ENCODE results near the gene HES3.

DNA sequence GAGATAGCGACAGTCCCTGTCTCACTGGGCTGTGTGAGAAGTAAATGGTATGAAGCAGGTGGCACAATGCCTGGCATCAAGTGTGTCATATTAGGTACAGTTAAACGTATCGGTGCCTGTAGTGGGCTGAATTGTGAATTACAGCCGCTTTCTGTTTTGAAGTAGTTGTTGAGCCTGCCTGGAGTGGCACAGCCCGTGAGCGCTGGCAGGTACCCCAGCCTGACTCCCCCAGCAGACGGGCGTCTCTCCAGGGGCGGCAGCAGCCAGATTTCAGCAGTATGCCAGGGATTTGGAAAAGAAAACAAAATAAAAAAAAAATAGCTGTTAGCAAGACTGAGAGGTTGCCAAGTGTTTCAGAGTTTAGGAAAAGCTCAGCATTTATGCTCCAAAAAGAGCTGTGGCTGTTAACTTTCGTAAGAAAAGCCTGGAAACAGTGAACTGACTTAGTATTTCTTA, 43.5 kb downstream of the HES3 start:
- TF ChIP-seq, protein P1, sequence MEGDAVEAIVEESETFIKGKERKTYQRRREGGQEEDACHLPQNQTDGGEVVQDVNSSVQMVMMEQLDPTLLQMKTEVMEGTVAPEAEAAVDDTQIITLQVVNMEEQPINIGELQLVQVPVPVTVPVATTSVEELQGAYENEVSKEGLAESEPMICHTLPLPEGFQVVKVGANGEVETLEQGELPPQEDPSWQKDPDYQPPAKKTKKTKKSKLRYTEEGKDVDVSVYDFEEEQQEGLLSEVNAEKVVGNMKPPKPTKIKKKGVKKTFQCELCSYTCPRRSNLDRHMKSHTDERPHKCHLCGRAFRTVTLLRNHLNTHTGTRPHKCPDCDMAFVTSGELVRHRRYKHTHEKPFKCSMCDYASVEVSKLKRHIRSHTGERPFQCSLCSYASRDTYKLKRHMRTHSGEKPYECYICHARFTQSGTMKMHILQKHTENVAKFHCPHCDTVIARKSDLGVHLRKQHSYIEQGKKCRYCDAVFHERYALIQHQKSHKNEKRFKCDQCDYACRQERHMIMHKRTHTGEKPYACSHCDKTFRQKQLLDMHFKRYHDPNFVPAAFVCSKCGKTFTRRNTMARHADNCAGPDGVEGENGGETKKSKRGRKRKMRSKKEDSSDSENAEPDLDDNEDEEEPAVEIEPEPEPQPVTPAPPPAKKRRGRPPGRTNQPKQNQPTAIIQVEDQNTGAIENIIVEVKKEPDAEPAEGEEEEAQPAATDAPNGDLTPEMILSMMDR (IDR thresholded peaks at IDR 0.05) = no peak
- TF ChIP-seq POLR2A (IDR thresholded peaks at IDR 0.05) = no peak

All from body of pancreas (tissue), 4 donors.